Measurements from ENCODE around the gene TRIM61. TPM values are rescaled to one million over a fixed set of nuclear protein-coding genes. Genes with fewer than 3 reads are reported as not detected.
"Not testable (repeated sequence)": the region's sequence is repeated elsewhere in the genome, so short reads cannot be mapped to it uniquely, and the experiment has no call there.

The TRIM61 gene
- polyA plus RNA-seq (ENCODE audit: insufficient read length in 12 of 12) = 1 to 10 TPM in 11 of 12 donors, not detected in 1; 2.2 to 7.7 (median 3.3) TPM
- long read RNA-seq, donor 1 = 0 reads
- long read RNA-seq, donor 2 = 0 reads
- long read RNA-seq, donor 3 = 0 reads
- long read RNA-seq, donor 4 = 0 reads
- long read RNA-seq, donor 5 = 0 reads
- long read RNA-seq, donor 6 = 0 reads
- long read RNA-seq, donor 7 = 0 reads
- long read RNA-seq, donor 8 = 0 reads
- long read RNA-seq, donor 9 = 0 reads
- long read RNA-seq, donor 10 = 0 reads
- long read RNA-seq, donor 11 = 0 reads

GRCh38 chr4:164977243-164978164, at the start of gene TRIM61:
Gene TRIM61, minus strand, starts transcription at chr4:164977657. Its CDS starts 7,655 bp downstream, at chr4:164970002.
- DNase-seq = peak; percentile 74

GRCh38 chr4:165025782-165026181, 48.3 kb upstream of the TRIM61 start:
- DNase-seq = not testable (repeated sequence)

- DNase-seq = not testable (repeated sequence)
Observed at GRCh38 chr4:165019995-165020394, 42.5 kb upstream of the TRIM61 start.

- DNase-seq = no peak
Observed at GRCh38 chr4:165016971-165017370, 39.5 kb upstream of the TRIM61 start.

GRCh38 chr4:165013691-165014090, 36.2 kb upstream of the TRIM61 start:
- DNase-seq = no peak

GRCh38 chr4:165011403-165011802, 33.9 kb upstream of the TRIM61 start:
- DNase-seq = no peak

- no peak for DNase-seq
Observed at GRCh38 chr4:165010991-165011390, 33.5 kb upstream of the TRIM61 start.

- no peak for DNase-seq
Observed at GRCh38 chr4:165010487-165010886, 33.0 kb upstream of the TRIM61 start.

GRCh38 chr4:165009493-165010227, 32.2 kb upstream of the TRIM61 start:
- no peak for DNase-seq

GRCh38 chr4:165006886-165007285, 29.4 kb upstream of the TRIM61 start:
- no peak for DNase-seq

- no peak for DNase-seq
Observed at GRCh38 chr4:165006456-165006855, 29.0 kb upstream of the TRIM61 start.

- DNase-seq = no peak
Observed at GRCh38 chr4:165005352-165005925, 28.0 kb upstream of the TRIM61 start.

- DNase-seq = not testable (repeated sequence)
Observed at GRCh38 chr4:165001957-165002356, 24.5 kb upstream of the TRIM61 start.

- not testable (repeated sequence) for DNase-seq
Observed at GRCh38 chr4:164998526-164999080, 21.1 kb upstream of the TRIM61 start.

GRCh38 chr4:164997941-164998340, 20.5 kb upstream of the TRIM61 start:
- DNase-seq = no peak

- no peak for DNase-seq
Observed at GRCh38 chr4:164997324-164997723, 19.9 kb upstream of the TRIM61 start.

- DNase-seq = not testable (repeated sequence)
Observed at GRCh38 chr4:164996123-164996522, 18.7 kb upstream of the TRIM61 start.

- not testable (repeated sequence) for DNase-seq
Observed at GRCh38 chr4:164990786-164991185, 13.3 kb upstream of the TRIM61 start.

GRCh38 chr4:164989471-164989870, 12.0 kb upstream of the TRIM61 start:
- DNase-seq = no peak

GRCh38 chr4:164971929-164972328, 5.5 kb downstream of the TRIM61 start:
- not testable (repeated sequence) for DNase-seq

GRCh38 chr4:164959896-164960295, 17.6 kb downstream of the TRIM61 start:
- no peak for DNase-seq
